PC-9 (cell line): ENCODE results near the gene TGFB3.

Experiments
- CTCF ChIP-seq: fragments of 200-600 bp; sonication (generic); conservative IDR thresholded peaks from 2 replicates; pipeline ENCODE4 v1.6.1; 2017; ENCODE audit warnings: mixed run types, antibody characterized with exemption, mild to moderate bottlenecking, moderate library complexity
- EZH2 ChIP-seq: fragments of 200-600 bp; sonication (generic); IDR thresholded peaks from 2 replicates; pipeline ENCODE4 v1.8.0; 2017; ENCODE audit warnings: antibody characterized with exemption, low read depth

GRCh38 chr14:75911883-75912282 lies 69.9 kb downstream of the TGFB3 start:
- TF ChIP-seq CTCF (no peak), EZH2 (no peak)
